HCT116 (cell line): Measurements from ENCODE around the gene SEC61A1. TPM values are rescaled to one million over a fixed set of nuclear protein-coding genes. Genes with fewer than 3 reads are reported as not detected.

Experiments used
- ATAC-seq: fragments of 200-7000 bp; cut with Tn5 transposase; 2 replicates; pipeline ENCODE4 v1.9.1; 2020; ENCODE audit warnings: mild to moderate bottlenecking, moderate library complexity
- BruUV-seq: library from RNA; stranded (reverse); fragments of 400-500 nt; replicated peaks from 2 replicates; lab custom pipeline; 2021; lab: Mats Ljungman, UMichigan
- CTCF ChIA-PET: fragments of 300-600 bp; sonication (Branson Sonifier 250); formaldehyde crosslinking; loops from one replicate; lab custom pipeline; 2021; ENCODE audit warnings: antibody characterized with exemption; lab: Charles Lee
- POLR2A ChIA-PET: fragments of 300-600, 350-600 bp; sonication (Branson Sonifier 250); formaldehyde crosslinking; loops from one replicate; lab custom pipeline; 2021; ENCODE audit warnings: antibody characterized with exemption; lab: Charles Lee
- RAD21 ChIA-PET, 2 experiments: fragments of 300-600 bp; sonication (Branson Sonifier 250); formaldehyde crosslinking; loops; one replicate each; lab custom pipeline; 2023; ENCODE audit warnings: low total read pairs in 2 of 2; ENCODE audit not compliant: uncharacterized antibody in 2 of 2, unreplicated experiment in 2 of 2, low non-redundant PET in 1 of 2; lab: Charles Lee
- DNase-seq: peaks from one replicate; pipeline ENCODE4 v3.0.0-alpha.2; 2010; ENCODE audit warnings: low read depth, low spot score
- H2AFZ ChIP-seq: fragments of 200-600 bp; shearing (Covaris generic), sonication (generic); 2 replicates; pipeline ENCODE4 v1.6.1; 2017; ENCODE audit warnings: low read depth, mixed run types, mixed read lengths, antibody characterized with exemption, low read length; ENCODE audit not compliant: poor library complexity, severe bottlenecking
- H3K27ac ChIP-seq: 2 replicates; pipeline ENCODE4 v1.5.1; 2012; ENCODE audit warnings: low read depth, low read length
- H3K27me3 ChIP-seq: fragments of 200-600 bp; sonication (generic); 2 replicates; pipeline ENCODE4 v1.6.1; 2016; ENCODE audit warnings: mixed run types, low read length, mixed read lengths; ENCODE audit not compliant: insufficient read depth
- H3K36me3 ChIP-seq, 2 experiments: fragments of 200-500 bp in 1 of 2; fragments of 200-600 bp in 1 of 2; sonication (Bioruptor generic) in 1 of 2; sonication (generic) in 1 of 2; 2 replicates each; pipeline versions ENCODE4 v1.5.1 to v1.6.1; 2014 to 2016; ENCODE audit warnings: low read length in 2 of 2, inconsistent platforms in 1 of 2, mixed read lengths in 1 of 2, mixed run types in 1 of 2; ENCODE audit not compliant: insufficient read depth in 2 of 2, control insufficient read depth in 1 of 2
- H3K4me1 ChIP-seq, 2 experiments: fragments of 200-600 bp in 1 of 2; sonication (generic) in 1 of 2; 2 replicates each; pipeline versions ENCODE4 v1.5.1 to v1.6.1; 2012 to 2017; ENCODE audit warnings: low read length in 2 of 2, inconsistent platforms in 1 of 2, mild to moderate bottlenecking in 1 of 2, mixed read lengths in 1 of 2, mixed run types in 1 of 2, moderate library complexity in 1 of 2; ENCODE audit not compliant: insufficient read depth in 2 of 2, control insufficient read depth in 1 of 2
- H3K4me2 ChIP-seq: fragments of 200-600 bp; sonication (generic); 2 replicates; pipeline ENCODE4 v1.6.1; 2017; ENCODE audit warnings: mixed run types, low read length, mixed read lengths
- H3K4me3 ChIP-seq, 2 experiments: fragments of 200-600 bp in 1 of 2; sonication (generic) in 1 of 2; replicated peaks in 1 of 2; 2 replicates each; pipeline ENCODE4 v1.5.1; 2011 to 2016; ENCODE audit warnings: low read length in 2 of 2, control low read depth in 1 of 2, low read depth in 1 of 2, mild to moderate bottlenecking in 1 of 2, mixed read lengths in 1 of 2, mixed run types in 1 of 2
- H3K79me2 ChIP-seq: fragments of 200-600 bp; sonication (generic); 2 replicates; pipeline ENCODE4 v1.6.1; 2017; ENCODE audit warnings: mild to moderate bottlenecking, mixed run types, low read length, moderate library complexity, mixed read lengths; ENCODE audit not compliant: insufficient read depth
- H3K9ac ChIP-seq: fragments of 200-600 bp; sonication (generic); 2 replicates; pipeline ENCODE4 v1.6.1; 2016; ENCODE audit warnings: low read length, mixed read lengths
- H3K9me2 ChIP-seq: fragments of 200-600 bp; sonication (generic), shearing (Covaris generic); 2 replicates; pipeline ENCODE4 v1.6.1; 2017; ENCODE audit warnings: mixed run types, mild to moderate bottlenecking, moderate library complexity; ENCODE audit not compliant: insufficient read depth
- H3K9me3 ChIP-seq, 2 experiments: fragments of 200-500 bp in 1 of 2; fragments of 200-600 bp in 1 of 2; sonication (Bioruptor generic) in 1 of 2; sonication (generic) in 1 of 2; 2 replicates each; pipeline ENCODE4 v1.6.1; 2014 to 2017; ENCODE audit warnings: low read length in 2 of 2, mixed read lengths in 2 of 2, inconsistent platforms in 1 of 2, low read depth in 1 of 2, mild to moderate bottlenecking in 1 of 2, mixed run types in 1 of 2, moderate library complexity in 1 of 2; ENCODE audit not compliant: control insufficient read depth in 1 of 2, insufficient read depth in 1 of 2
- H4K20me1 ChIP-seq: fragments of 200-600 bp; sonication (generic), shearing (Covaris generic); 2 replicates; pipeline ENCODE4 v1.6.1; 2017; ENCODE audit warnings: mixed run types, mild to moderate bottlenecking, moderate library complexity; ENCODE audit not compliant: insufficient read depth
- CBX3 ChIP-seq: IDR thresholded peaks from 2 replicates; pipeline ENCODE4 v1.6.1; 2012; ENCODE audit warnings: low read depth
- ELF1 ChIP-seq: IDR thresholded peaks from 2 replicates; pipeline ENCODE4 v1.6.1; 2012; ENCODE audit warnings: low read depth, borderline replicate concordance
- EZH2 ChIP-seq: fragments of 200-600 bp; sonication (generic); IDR thresholded peaks from 2 replicates; pipeline ENCODE4 v1.6.1; 2017; ENCODE audit warnings: antibody characterized with exemption, mixed run types
- FOSL1 ChIP-seq: IDR thresholded peaks from 2 replicates; pipeline ENCODE4 v1.6.1; 2012; ENCODE audit warnings: low read depth
- JUND ChIP-seq: IDR thresholded peaks from 2 replicates; pipeline ENCODE4 v1.6.1; 2012
- POLR2AphosphoS5 ChIP-seq: IDR thresholded peaks from 2 replicates; pipeline ENCODE4 v1.6.1; 2011; ENCODE audit warnings: mild to moderate bottlenecking, low read depth, low read length, moderate library complexity
- SIN3A ChIP-seq: IDR thresholded peaks from 2 replicates; pipeline ENCODE4 v1.6.1; 2012; ENCODE audit warnings: low read depth
- SP1 ChIP-seq: IDR thresholded peaks from 2 replicates; pipeline ENCODE4 v1.6.1; 2012; ENCODE audit warnings: low read depth
- SRF ChIP-seq: IDR thresholded peaks from 2 replicates; pipeline ENCODE4 v1.6.1; 2012; ENCODE audit warnings: low read depth
- TCF7L2 ChIP-seq: IDR thresholded peaks from 2 replicates; pipeline ENCODE4 v1.7.0; 2011; ENCODE audit warnings: borderline replicate concordance, inconsistent platforms; ENCODE audit not compliant: insufficient read depth, insufficient read length; ENCODE audit errors: extremely low read depth
- YY1 ChIP-seq: IDR thresholded peaks from 2 replicates; pipeline ENCODE4 v1.6.1; 2011; ENCODE audit warnings: low read length, low read depth, moderate library complexity, mild to moderate bottlenecking; ENCODE audit not compliant: insufficient replicate concordance; ENCODE audit errors: extremely low read depth
- ZFX ChIP-seq: fragments of 450-650 bp; IDR thresholded peaks from 2 replicates; pipeline ENCODE4 v1.6.1; 2017
- ZNF274 ChIP-seq: fragments of 200-500 bp; sonication (Bioruptor generic); IDR thresholded peaks from 2 replicates; pipeline ENCODE4 v1.6.1; 2014; ENCODE audit warnings: mild to moderate bottlenecking, low read depth, low read length, inconsistent platforms
- intact Hi-C: fragments of 100-400 bp; cut with micrococcal nuclease; formaldehyde crosslinking; loops from 2 replicates; pipeline ENCODE4 v1.10.0; 2022
- total RNA-seq: library from RNA; stranded (reverse); gene quantifications from one replicate; pipeline ENCODE4 v1.2.1, GENCODE V29; 2021; ENCODE audit not compliant: unreplicated experiment
- TF ChIP-seq, protein P1 (sequence below): IDR thresholded peaks from 2 replicates; pipeline ENCODE4 v1.6.1; 2012
- TF ChIP-seq, protein P2 (sequence below): IDR thresholded peaks from 2 replicates; pipeline ENCODE4 v1.6.1; 2012
- TF ChIP-seq, protein P3 (sequence below), 3 experiments: fragments of 200-600 bp in 1 of 3; sonication (generic) in 1 of 3; IDR thresholded peaks in 2 of 3; conservative IDR thresholded peaks in 1 of 3; 2 replicates each; pipeline ENCODE4 v1.5.1; 2012 to 2017; ENCODE audit warnings: low read depth in 2 of 3, low read length in 2 of 3, antibody characterized with exemption in 1 of 3, borderline replicate concordance in 1 of 3, control low read depth in 1 of 3, mild to moderate bottlenecking in 1 of 3, mixed read lengths in 1 of 3, mixed run types in 1 of 3, moderate library complexity in 1 of 3; ENCODE audit not compliant: insufficient read depth in 1 of 3

Gene SEC61A1
- total RNA-seq, 1 experiment from 2014 or later, result 176 TPM

DNA sequence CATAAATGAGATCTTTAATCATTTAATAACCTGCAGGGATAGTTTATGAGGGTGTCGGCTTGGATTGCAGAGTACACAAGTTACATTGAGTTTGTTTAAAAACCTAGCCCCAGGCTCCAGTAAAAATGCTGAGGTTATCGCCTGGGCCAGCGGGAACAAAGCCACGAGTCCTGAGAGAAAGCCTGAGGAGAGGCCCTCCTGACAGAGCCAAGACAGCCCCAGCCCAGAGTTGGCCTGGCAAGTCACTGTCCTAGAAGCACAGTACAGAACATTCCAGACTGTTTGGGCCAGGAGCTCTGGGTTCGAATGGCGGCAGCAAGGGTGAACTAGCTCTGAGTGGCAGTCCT is 32.4 kb downstream of the SEC61A1 start:
- no peak for ATAC-seq

More for the DNA sequence above, 32.4 kb downstream of the SEC61A1 start:
- no peak overlapping the region for H3K27ac ChIP-seq
- no peak overlapping the region for H3K9ac ChIP-seq
- peaks cover 17 to 62% of the 10 kb centered on the region in 2 experiments for H3K36me3 ChIP-seq
- no peaks in the 10 kb centered on the region for H3K9me2 ChIP-seq
- H3K79me2 ChIP-seq, result peaks cover 35% of the 10 kb centered on the region
- CTCF ChIA-PET, result no interaction called here
- RAD21 ChIA-PET, result no interaction called here
- BruUV-seq, result no TSS peak
- TF ChIP-seq, protein P1, sequence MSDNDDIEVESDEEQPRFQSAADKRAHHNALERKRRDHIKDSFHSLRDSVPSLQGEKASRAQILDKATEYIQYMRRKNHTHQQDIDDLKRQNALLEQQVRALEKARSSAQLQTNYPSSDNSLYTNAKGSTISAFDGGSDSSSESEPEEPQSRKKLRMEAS, result no peak
- TF ChIP-seq SRF (no peak), EZH2 (no peak), TCF7L2 (no peak), POLR2AphosphoS5 (no peak), SP1 (no peak), ZNF274 (no peak), CBX3 (no peak), FOSL1 (no peak), SIN3A (no peak), ELF1 (no peak), JUND (no peak), ZFX (no peak), YY1 (no peak)
- TF ChIP-seq, protein P2, sequence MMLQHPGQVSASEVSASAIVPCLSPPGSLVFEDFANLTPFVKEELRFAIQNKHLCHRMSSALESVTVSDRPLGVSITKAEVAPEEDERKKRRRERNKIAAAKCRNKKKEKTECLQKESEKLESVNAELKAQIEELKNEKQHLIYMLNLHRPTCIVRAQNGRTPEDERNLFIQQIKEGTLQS, result no peak
- TF ChIP-seq, protein P3, sequence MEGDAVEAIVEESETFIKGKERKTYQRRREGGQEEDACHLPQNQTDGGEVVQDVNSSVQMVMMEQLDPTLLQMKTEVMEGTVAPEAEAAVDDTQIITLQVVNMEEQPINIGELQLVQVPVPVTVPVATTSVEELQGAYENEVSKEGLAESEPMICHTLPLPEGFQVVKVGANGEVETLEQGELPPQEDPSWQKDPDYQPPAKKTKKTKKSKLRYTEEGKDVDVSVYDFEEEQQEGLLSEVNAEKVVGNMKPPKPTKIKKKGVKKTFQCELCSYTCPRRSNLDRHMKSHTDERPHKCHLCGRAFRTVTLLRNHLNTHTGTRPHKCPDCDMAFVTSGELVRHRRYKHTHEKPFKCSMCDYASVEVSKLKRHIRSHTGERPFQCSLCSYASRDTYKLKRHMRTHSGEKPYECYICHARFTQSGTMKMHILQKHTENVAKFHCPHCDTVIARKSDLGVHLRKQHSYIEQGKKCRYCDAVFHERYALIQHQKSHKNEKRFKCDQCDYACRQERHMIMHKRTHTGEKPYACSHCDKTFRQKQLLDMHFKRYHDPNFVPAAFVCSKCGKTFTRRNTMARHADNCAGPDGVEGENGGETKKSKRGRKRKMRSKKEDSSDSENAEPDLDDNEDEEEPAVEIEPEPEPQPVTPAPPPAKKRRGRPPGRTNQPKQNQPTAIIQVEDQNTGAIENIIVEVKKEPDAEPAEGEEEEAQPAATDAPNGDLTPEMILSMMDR (IDR thresholded peaks at IDR 0.05 in 2 of 3, conservative IDR thresholded peaks at IDR 0.05 in 1 of 3; ENCODE audit: borderline replicate concordance in 1 of 3, insufficient read depth in 1 of 3, low read depth in 2 of 3, low read length in 2 of 3), result no peak
- no peak for DNase-seq
- POLR2A ChIA-PET, result no interaction called here
- H3K4me1 ChIP-seq, result peaks cover 0 to 12% of the 10 kb centered on the region in 2 experiments; a peak in 3 of 4 replicates
- H4K20me1 ChIP-seq, result peaks cover 6% of the 10 kb centered on the region; the same call in 1 of the 2 replicates
- no peaks in the 10 kb centered on the region for H3K9me3 ChIP-seq
- H3K4me2 ChIP-seq, result no peak overlapping the region
- no peak overlapping the region for H3K4me3 ChIP-seq
- no peaks in the 10 kb centered on the region for H3K27me3 ChIP-seq
- intact Hi-C loops, result no loop called here
- H2AFZ ChIP-seq, result no peak overlapping the region
